T-cell (primary cell): ENCODE measurements around the gene PAX6. TPM values are rescaled to one million over a fixed set of nuclear protein-coding genes. Genes with fewer than 3 reads are reported as not detected.

Experiments used
- ATAC-seq, 4 experiments: fragments of 200-7000 bp in 3 of 4; fragments of 150-1000 bp in 1 of 4; cut with Tn5 transposase; replicated peaks in 1 of 4; 1 replicate in 3 of 4; 2 replicates in 1 of 4; pipeline ENCODE4 v1.10.0; 2021; ENCODE audit warnings: moderate library complexity in 3 of 4, mild to moderate bottlenecking in 2 of 4, moderate number of reproducible peaks in 1 of 4
- CTCF ChIA-PET, 2 donors: fragments of 300-600 bp; sonication (Branson Sonifier 250); formaldehyde crosslinking; loops; one replicate each; lab custom pipeline; 2022; ENCODE audit warnings: antibody characterized with exemption in 2 of 2; lab: Charles Lee
- POLR2A ChIA-PET, 2 donors: fragments of 300-600 bp; sonication (Branson Sonifier 250); formaldehyde crosslinking; loops; one replicate each; lab custom pipeline; 2022; ENCODE audit warnings: antibody characterized with exemption in 2 of 2; lab: Charles Lee
- DNase-seq, 35 experiments: peaks; one replicate each; pipeline versions ENCODE4 v3.0.0 to v3.0.0-alpha.2; 2013 to 2023
- H3K27ac ChIP-seq: one replicate; pipeline ENCODE4 v1.5.1; 2013; ENCODE audit warnings: low read length
- H3K27me3 ChIP-seq, 2 experiments: replicated peaks in 1 of 2; 1 replicate in 1 of 2; 2 replicates in 1 of 2; pipeline versions ENCODE4 v1.6.1 to v1.7.0; 2013; ENCODE audit warnings: low read length in 1 of 2, mixed read lengths in 1 of 2; ENCODE audit not compliant: control insufficient read depth in 2 of 2, insufficient read depth in 2 of 2; ENCODE audit errors: extremely low read depth in 1 of 2
- H3K36me3 ChIP-seq, 2 donors: 1 replicate in 1 of 2; 2 replicates in 1 of 2; pipeline versions ENCODE4 v1.6.1 to v1.7.0; 2013; ENCODE audit warnings: low read length in 1 of 2; ENCODE audit not compliant: control insufficient read depth in 2 of 2, insufficient read depth in 1 of 2; ENCODE audit errors: extremely low read depth in 1 of 2
- H3K4me1 ChIP-seq, 2 experiments: 1 replicate in 1 of 2; 2 replicates in 1 of 2; pipeline versions ENCODE4 v1.6.1 to v1.7.0; 2013; ENCODE audit warnings: low read length in 2 of 2, mixed read lengths in 1 of 2; ENCODE audit not compliant: insufficient read depth in 2 of 2, control insufficient read depth in 1 of 2; ENCODE audit errors: extremely low read depth in 1 of 2
- H3K4me3 ChIP-seq, 2 donors: 1 replicate in 1 of 2; 2 replicates in 1 of 2; pipeline versions ENCODE4 v1.5.1 to v1.7.0; 2013; ENCODE audit warnings: mild to moderate bottlenecking in 2 of 2, low read length in 1 of 2, moderate library complexity in 1 of 2; ENCODE audit not compliant: control insufficient read depth in 1 of 2; ENCODE audit errors: extremely low read depth in 1 of 2
- H3K9me3 ChIP-seq: 2 replicates; pipeline ENCODE4 v1.7.0; 2013
- H3K27ac Mint-ChIP-seq, 2 donors: one replicate each; pipeline ENCODE4 v1.8.0; 2020 to 2021; ENCODE audit warnings: mild to moderate bottlenecking in 2 of 2, mixed read lengths in 2 of 2
- H3K27me3 Mint-ChIP-seq, 2 donors: one replicate each; pipeline ENCODE4 v1.8.0; 2021 to 2022; ENCODE audit warnings: mixed read lengths in 2 of 2
- H3K36me3 Mint-ChIP-seq: one replicate; pipeline ENCODE4 v1.8.0; 2021; ENCODE audit warnings: mixed read lengths
- H3K4me1 Mint-ChIP-seq, 3 donors: one replicate each; pipeline ENCODE4 v1.8.0; 2020 to 2022; ENCODE audit warnings: mixed read lengths in 3 of 3, mild to moderate bottlenecking in 1 of 3
- H3K4me3 Mint-ChIP-seq, 3 donors: one replicate each; pipeline ENCODE4 v1.8.0; 2020 to 2022; ENCODE audit warnings: mild to moderate bottlenecking in 3 of 3, mixed read lengths in 3 of 3, moderate library complexity in 3 of 3
- H3K9me3 Mint-ChIP-seq, 3 donors: one replicate each; pipeline ENCODE4 v1.8.0; 2020 to 2022; ENCODE audit warnings: mixed read lengths in 3 of 3
- WGBS: methylation state at CpG from one replicate; pipeline ENCODE4 v1.1.5; 2013; ENCODE audit warnings: missing lambda C conversion rate; ENCODE audit not compliant: insufficient coverage; 5-methylcytosine and 5-hydroxymethylcytosine counted together
- total RNA-seq, 35 experiments: library from RNA in 6 of 35; stranded (reverse) in 6 of 35; fragments of 120-200 nt in 1 of 35; gene quantifications; one replicate each; pipeline versions ENCODE4 v1.2.1 to v1.2.4 and lab custom pipeline; 2013 to 2026

Gene PAX6
- total RNA-seq, 5 donors from 2014 or later (not counting 1 experiment from before 2014, with no cell fraction given): not detected

- ATAC-seq (no peak), DNase-seq (no peak)
- Histone ChIP-seq H3K4me3 (no peak overlapping the region), H3K4me1 (peaks cover 19 to 46% of the 10 kb centered on the region in 2 experiments), H3K27ac (no peak overlapping the region), H3K36me3 (no peaks in the 10 kb centered on the region), H3K27me3 (peaks cover 28 to 87% of the 10 kb centered on the region in 2 experiments), H3K9me3 (no peaks in the 10 kb centered on the region)
- Mint-ChIP-seq H3K36me3 (peaks cover 4% of the 10 kb centered on the region), H3K9me3 (peaks cover 0 to 4% (median under 1%) of the 10 kb centered on the region in 3 donors), H3K27me3 (peaks cover 76 to 82% of the 10 kb centered on the region in 2 donors), H3K4me3 (no peak overlapping the region), H3K4me1 (peaks cover 51 to 62% (median 54%) of the 10 kb centered on the region in 3 donors), H3K27ac (no peak overlapping the region)
- CTCF ChIA-PET: no interaction called here
- POLR2A ChIA-PET: no interaction called here
- 10% methylated on average over 32 of the region's 36 CpGs for WGBS
These were observed 4.8 kb downstream of the PAX6 start for GRCh38 chr11:31806186-31806927.

- peaks cover under 1 to 4% (median 4%) of the 10 kb centered on the region in 3 donors for H3K9me3 Mint-ChIP-seq
- ChIA-PET CTCF (no interaction called here), POLR2A (no interaction called here)
- peaks cover 77 to 83% of the 10 kb centered on the region in 2 donors for H3K27me3 Mint-ChIP-seq
- peak overlapping the region in 1 of 3 donors; percentile 33 for H3K4me3 Mint-ChIP-seq
- H3K27ac Mint-ChIP-seq: no peak overlapping the region
- peak overlapping the region in 1 of 2 donors; percentile 18 for H3K4me3 ChIP-seq
- H3K4me1 Mint-ChIP-seq: peaks cover 50 to 57% (median 51%) of the 10 kb centered on the region in 3 donors
- no peaks in the 10 kb centered on the region for H3K36me3 ChIP-seq
- no peaks in the 10 kb centered on the region for H3K9me3 ChIP-seq
- H3K27ac ChIP-seq: no peak overlapping the region
- DNase-seq (no peak), ATAC-seq (no peak)
- H3K36me3 Mint-ChIP-seq: peaks cover 4% of the 10 kb centered on the region
- peaks cover 13 to 40% of the 10 kb centered on the region in 2 experiments for H3K4me1 ChIP-seq
- peaks cover 30 to 87% of the 10 kb centered on the region in 2 experiments for H3K27me3 ChIP-seq
- 11% methylated on average over 4 of the region's 20 CpGs for WGBS
These were observed 5.4 kb downstream of the PAX6 start for GRCh38 chr11:31805629-31806185.

GRCh38 chr11:31805037-31805628 is 6.0 kb downstream of the PAX6 start:
- ChIA-PET POLR2A (no interaction called here), CTCF (interaction anchor here in 1 of 2 donors (0.6 kb wide), 1 partner anchor 8 kb away, joined by 4 read pairs; no protein-coding TSS in a partner anchor)
- H3K4me1 ChIP-seq: peaks cover 12 to 35% of the 10 kb centered on the region in 2 experiments
- H3K36me3 Mint-ChIP-seq: peaks cover 8% of the 10 kb centered on the region
- no peaks in the 10 kb centered on the region for H3K36me3 ChIP-seq
- no peaks in the 10 kb centered on the region for H3K9me3 ChIP-seq
- H3K27me3 ChIP-seq: peaks cover 34 to 88% of the 10 kb centered on the region in 2 experiments
- peak overlapping the region in 1 of 2 donors; percentile 72 for H3K4me3 ChIP-seq
- DNase-seq (no peak), ATAC-seq (no peak)
- H3K4me1 Mint-ChIP-seq: peaks cover 54 to 60% (median 55%) of the 10 kb centered on the region in 3 donors
- H3K9me3 Mint-ChIP-seq: peaks cover 4 to 7% (median 6%) of the 10 kb centered on the region in 3 donors
- WGBS: 8% methylated on average over 51 of the region's 51 CpGs
- H3K27ac ChIP-seq: no peak overlapping the region
- H3K27me3 Mint-ChIP-seq: peaks cover 81 to 87% of the 10 kb centered on the region in 2 donors
- no peak overlapping the region for H3K27ac Mint-ChIP-seq
- H3K4me3 Mint-ChIP-seq: peak overlapping the region in 2 of 3 donors; percentile 64

GRCh38 chr11:31804312-31805036 is 6.6 kb downstream of the PAX6 start:
- H3K4me1 Mint-ChIP-seq: peaks cover 54 to 60% (median 56%) of the 10 kb centered on the region in 3 donors
- peak overlapping the region; percentile 53 to 64 (median 64) for H3K4me3 Mint-ChIP-seq
- peak overlapping the region in 1 of 2 donors; percentile 72 for H3K4me3 ChIP-seq
- H3K4me1 ChIP-seq: peaks cover 7 to 31% of the 10 kb centered on the region in 2 experiments
- H3K27ac ChIP-seq: no peak overlapping the region
- peaks cover 4 to 10% (median 6%) of the 10 kb centered on the region in 3 donors for H3K9me3 Mint-ChIP-seq
- ATAC-seq (no peak), DNase-seq (no peak)
- no peaks in the 10 kb centered on the region for H3K9me3 ChIP-seq
- 6% methylated on average over 41 of the region's 41 CpGs for WGBS
- H3K36me3 ChIP-seq: no peaks in the 10 kb centered on the region
- H3K36me3 Mint-ChIP-seq: peaks cover 10% of the 10 kb centered on the region
- ChIA-PET POLR2A (interaction anchor here in 1 of 2 donors (0.7 kb wide), 1 partner anchor 47 kb away, joined by 3 read pairs; no protein-coding TSS in a partner anchor), CTCF (interaction anchor here in 1 of 2 donors (0.6 kb wide), 2 partner anchors 9 to 634 kb away, joined by 3 to 4 read pairs; no protein-coding TSS in a partner anchor)
- H3K27me3 Mint-ChIP-seq: peaks cover 83 to 89% of the 10 kb centered on the region in 2 donors
- H3K27ac Mint-ChIP-seq: peak overlapping the region in 1 of 2 donors; percentile 32
- peaks cover 33 to 88% of the 10 kb centered on the region in 2 experiments for H3K27me3 ChIP-seq

- Mint-ChIP-seq H3K4me1 (peaks cover 50 to 54% (median 54%) of the 10 kb centered on the region in 3 donors), H3K27me3 (peaks cover 80 to 87% of the 10 kb centered on the region in 2 donors), H3K36me3 (peaks cover 10% of the 10 kb centered on the region), H3K4me3 (peak overlapping the region; percentile 44 to 64 (median 64)), H3K27ac (peak overlapping the region in 1 of 2 donors; percentile 32), H3K9me3 (peaks cover 4 to 10% (median 6%) of the 10 kb centered on the region in 3 donors)
- H3K4me1 ChIP-seq: peaks cover 5 to 36% of the 10 kb centered on the region in 2 experiments
- no peak for DNase-seq
- ChIA-PET CTCF (interaction anchor here in 1 of 2 donors (0.6 kb wide), 1 partner anchor 635 kb away, joined by 3 read pairs; no protein-coding TSS in a partner anchor), POLR2A (interaction anchor here in 1 of 2 donors (0.7 kb wide), 1 partner anchor 46 kb away, joined by 3 read pairs; no protein-coding TSS in a partner anchor)
- H3K27me3 ChIP-seq: peaks cover 35 to 90% of the 10 kb centered on the region in 2 experiments
- no peak for ATAC-seq
- peak overlapping the region in 1 of 2 donors; percentile 72 for H3K4me3 ChIP-seq
- H3K27ac ChIP-seq: no peak overlapping the region
- no peaks in the 10 kb centered on the region for H3K36me3 ChIP-seq
- no peaks in the 10 kb centered on the region for H3K9me3 ChIP-seq
- WGBS: 9% methylated on average over 10 of the region's 13 CpGs
These were observed 7.3 kb downstream of the PAX6 start for GRCh38 chr11:31803813-31804311.
